Measurements from ENCODE around the gene KSR1.
A peak's percentile ranks its signal among the peaks of the same experiment; 100 is the strongest.
"Not testable (repeated sequence)": the region's sequence is repeated elsewhere in the genome, so short reads cannot be mapped to it uniquely, and the experiment has no call there.

The KSR1 gene

GRCh38 chr17:27496437-27496943 lies 40.2 kb downstream of the KSR1 start:
- DNase-seq, result no peak

GRCh38 chr17:27496971-27497370 lies 40.7 kb downstream of the KSR1 start:
- no peak for DNase-seq

GRCh38 chr17:27497696-27498095 lies 41.4 kb downstream of the KSR1 start:
- no peak for DNase-seq

- no peak for DNase-seq
Observed at GRCh38 chr17:27498615-27499309, 42.5 kb downstream of the KSR1 start.

GRCh38 chr17:27499451-27500265 lies 43.4 kb downstream of the KSR1 start:
- DNase-seq, result no peak

- not testable (repeated sequence) for DNase-seq
Observed at GRCh38 chr17:27501338-27501737, 45.1 kb downstream of the KSR1 start.

- peak; percentile 86 for DNase-seq
Observed at GRCh38 chr17:27502526-27503324, 46.5 kb downstream of the KSR1 start.

- DNase-seq, result no peak
Observed at GRCh38 chr17:27503611-27504010, 47.4 kb downstream of the KSR1 start.

GRCh38 chr17:27504188-27504995 lies 48.1 kb downstream of the KSR1 start:
- peak; percentile 13 for DNase-seq

- DNase-seq, result peak; percentile 32
Observed at GRCh38 chr17:27506348-27507218, 50.3 kb downstream of the KSR1 start.

- no peak for DNase-seq
Observed at GRCh38 chr17:27511168-27511883, 55.1 kb downstream of the KSR1 start.

GRCh38 chr17:27512031-27512430 lies 55.8 kb downstream of the KSR1 start:
- no peak for DNase-seq

GRCh38 chr17:27512511-27513346 lies 56.5 kb downstream of the KSR1 start:
- DNase-seq, result no peak

- no peak for DNase-seq
Observed at GRCh38 chr17:27513849-27514248, 57.6 kb downstream of the KSR1 start.

GRCh38 chr17:27514595-27515413 lies 58.6 kb downstream of the KSR1 start:
- no peak for DNase-seq

GRCh38 chr17:27518048-27518447 lies 61.8 kb downstream of the KSR1 start:
- DNase-seq, result no peak

GRCh38 chr17:27518545-27519521 lies 62.6 kb downstream of the KSR1 start:
- DNase-seq, result no peak

- DNase-seq, result no peak
Observed at GRCh38 chr17:27519550-27519949, 63.3 kb downstream of the KSR1 start.

Data from fibroblast of skin of right biceps (primary cell).